NCI-H2196 (cell line): ENCODE measurements around the gene TRIM3.

ENCODE experiments used
- DNase-seq: peaks from one replicate; lab custom pipeline; 2025; ENCODE audit not compliant: unreplicated experiment; lab: John Stamatoyannopoulos, UW

TRIM3 gene

GRCh38 chr11:6404342-6405051 lies 69.2 kb downstream of the TRIM3 start:
- DNase-seq, result no peak

- DNase-seq, result no peak
Measured at GRCh38 chr11:6403539-6403938, 70.2 kb downstream of the TRIM3 start.

GRCh38 chr11:6402561-6402981 lies 71.2 kb downstream of the TRIM3 start:
- DNase-seq, result no peak

GRCh38 chr11:6402061-6402470 lies 71.7 kb downstream of the TRIM3 start:
- DNase-seq, result no peak

- no peak for DNase-seq
Measured at GRCh38 chr11:6401464-6401863, 72.3 kb downstream of the TRIM3 start.

- no peak for DNase-seq
Measured at GRCh38 chr11:6400431-6401345, 73.1 kb downstream of the TRIM3 start.
